ENCODE measurements around the gene ARHGAP25.

GRCh38 chr2:68853035-68853434 lies 118.4 kb downstream of the ARHGAP25 start:
- TF ChIP-seq POLR2A (IDR thresholded peaks at IDR 0.05; ENCODE audit: low read depth, low read length): no peak
- TF ChIP-seq TAF1 (IDR thresholded peaks at IDR 0.05; ENCODE audit: low read depth, low read length): no peak
- TF ChIP-seq POLR2AphosphoS5 (IDR thresholded peaks at IDR 0.05; ENCODE audit: low read depth, low read length): no peak

All from GM12891 (cell line).